ENCODE measurements around the gene RASEF.
"Not testable (repeated sequence)": the region's sequence is repeated elsewhere in the genome, so short reads cannot be mapped to it uniquely, and the experiment has no call there.

Gene RASEF

GRCh38 chr9:83108208-83108607 lies 45.3 kb upstream of the RASEF start:
- Histone ChIP-seq H3K4me2 (ENCODE audit: low read length) (no peak overlapping the region), H3K27me3 (ENCODE audit: control insufficient read depth, low read length) (no peaks in the 10 kb centered on the region), H3F3A (ENCODE audit: control insufficient read depth, insufficient read depth) (no peaks in the 10 kb centered on the region), H3K27ac (ENCODE audit: low read depth, low read length) (no peak overlapping the region), H3K79me2 (ENCODE audit: control insufficient read depth, low read length) (no peaks in the 10 kb centered on the region), H3K9me2 (replicated peaks; ENCODE audit: control insufficient read depth, low read length) (no peaks in the 10 kb centered on the region), H3K4me3 (ENCODE audit: low read length) (no peak overlapping the region), H4K20me1 (ENCODE audit: control insufficient read depth, insufficient read depth, low read depth, low read length) (no peaks in the 10 kb centered on the region), H3K36me3 (ENCODE audit: control insufficient read depth, low read length) (no peaks in the 10 kb centered on the region), H3K9me3 (ENCODE audit: control insufficient read depth, insufficient read depth, low read length) (no peaks in the 10 kb centered on the region; the same call in 1 of the 2 replicates), H3K4me1 (ENCODE audit: control insufficient read depth, low read length) (no peaks in the 10 kb centered on the region)
- TF ChIP-seq EZH2phosphoT487 (IDR thresholded peaks at IDR 0.05; ENCODE audit: borderline replicate concordance, low read length), result no peak
- no peak for TF ChIP-seq CTCF (IDR thresholded peaks at IDR 0.05; ENCODE audit: low read depth, low read length, poor library complexity, severe bottlenecking)

GRCh38 chr9:83106772-83107171 lies 43.8 kb upstream of the RASEF start:
- Histone ChIP-seq H3K79me2 (ENCODE audit: control insufficient read depth, low read length) (no peaks in the 10 kb centered on the region), H3K36me3 (ENCODE audit: control insufficient read depth, low read length) (no peaks in the 10 kb centered on the region), H3K27me3 (ENCODE audit: control insufficient read depth, low read length) (no peaks in the 10 kb centered on the region), H3K4me1 (ENCODE audit: control insufficient read depth, low read length) (no peaks in the 10 kb centered on the region), H4K20me1 (ENCODE audit: control insufficient read depth, insufficient read depth, low read depth, low read length) (no peaks in the 10 kb centered on the region), H3K9me2 (replicated peaks; ENCODE audit: control insufficient read depth, low read length) (no peaks in the 10 kb centered on the region), H3K9me3 (ENCODE audit: control insufficient read depth, insufficient read depth, low read length) (no peaks in the 10 kb centered on the region; the same call in 1 of the 2 replicates), H3K4me3 (ENCODE audit: low read length) (no peak overlapping the region), H3K4me2 (ENCODE audit: low read length) (no peak overlapping the region), H3K27ac (ENCODE audit: low read depth, low read length) (no peak overlapping the region), H3F3A (ENCODE audit: control insufficient read depth, insufficient read depth) (no peaks in the 10 kb centered on the region)
- TF ChIP-seq CTCF (IDR thresholded peaks at IDR 0.05; ENCODE audit: low read depth, low read length, poor library complexity, severe bottlenecking) (no peak), EZH2phosphoT487 (IDR thresholded peaks at IDR 0.05; ENCODE audit: borderline replicate concordance, low read length) (no peak)

- no peaks in the 10 kb centered on the region for H3K79me2 ChIP-seq (ENCODE audit: control insufficient read depth, low read length)
- H3K4me1 ChIP-seq (ENCODE audit: control insufficient read depth, low read length), result no peaks in the 10 kb centered on the region
- H3K9me3 ChIP-seq (ENCODE audit: control insufficient read depth, insufficient read depth, low read length), result no peaks in the 10 kb centered on the region; the same call in 1 of the 2 replicates
- no peak overlapping the region for H3K4me2 ChIP-seq (ENCODE audit: low read length)
- TF ChIP-seq EZH2phosphoT487 (IDR thresholded peaks at IDR 0.05; ENCODE audit: borderline replicate concordance, low read length), result no peak
- no peak for TF ChIP-seq CTCF (IDR thresholded peaks at IDR 0.05; ENCODE audit: low read depth, low read length, poor library complexity, severe bottlenecking)
- H3K27me3 ChIP-seq (ENCODE audit: control insufficient read depth, low read length), result no peaks in the 10 kb centered on the region
- H3K9me2 ChIP-seq (replicated peaks; ENCODE audit: control insufficient read depth, low read length), result no peaks in the 10 kb centered on the region
- no peaks in the 10 kb centered on the region for H3F3A ChIP-seq (ENCODE audit: control insufficient read depth, insufficient read depth)
- no peak overlapping the region for H3K4me3 ChIP-seq (ENCODE audit: low read length)
- H4K20me1 ChIP-seq (ENCODE audit: control insufficient read depth, insufficient read depth, low read depth, low read length), result no peaks in the 10 kb centered on the region
- H3K27ac ChIP-seq (ENCODE audit: low read depth, low read length), result no peak overlapping the region
- no peaks in the 10 kb centered on the region for H3K36me3 ChIP-seq (ENCODE audit: control insufficient read depth, low read length)
Observed at GRCh38 chr9:83106263-83106662, 43.3 kb upstream of the RASEF start.

- H3K36me3 ChIP-seq (ENCODE audit: control insufficient read depth, low read length), result no peaks in the 10 kb centered on the region
- H3K27ac ChIP-seq (ENCODE audit: low read depth, low read length), result no peak overlapping the region
- no peaks in the 10 kb centered on the region for H4K20me1 ChIP-seq (ENCODE audit: control insufficient read depth, insufficient read depth, low read depth, low read length)
- H3K4me2 ChIP-seq (ENCODE audit: low read length), result no peak overlapping the region
- H3K9me2 ChIP-seq (replicated peaks; ENCODE audit: control insufficient read depth, low read length), result no peaks in the 10 kb centered on the region
- H3K79me2 ChIP-seq (ENCODE audit: control insufficient read depth, low read length), result no peaks in the 10 kb centered on the region
- H3F3A ChIP-seq (ENCODE audit: control insufficient read depth, insufficient read depth), result no peaks in the 10 kb centered on the region
- H3K4me1 ChIP-seq (ENCODE audit: control insufficient read depth, low read length), result no peaks in the 10 kb centered on the region
- no peaks in the 10 kb centered on the region for H3K27me3 ChIP-seq (ENCODE audit: control insufficient read depth, low read length)
- H3K9me3 ChIP-seq (ENCODE audit: control insufficient read depth, insufficient read depth, low read length), result no peaks in the 10 kb centered on the region
- TF ChIP-seq EZH2phosphoT487 (IDR thresholded peaks at IDR 0.05; ENCODE audit: borderline replicate concordance, low read length) (no peak), CTCF (IDR thresholded peaks at IDR 0.05; ENCODE audit: low read depth, low read length, poor library complexity, severe bottlenecking) (no peak)
- H3K4me3 ChIP-seq (ENCODE audit: low read length), result no peak overlapping the region
Observed at GRCh38 chr9:83097633-83098032, 34.7 kb upstream of the RASEF start.

- not testable (repeated sequence) for H3K27ac ChIP-seq (ENCODE audit: low read depth, low read length); H3K4me2 ChIP-seq (ENCODE audit: low read length); H3F3A ChIP-seq (ENCODE audit: control insufficient read depth, insufficient read depth); H3K36me3 ChIP-seq (ENCODE audit: control insufficient read depth, low read length); H3K9me2 ChIP-seq (replicated peaks; ENCODE audit: control insufficient read depth, low read length); H3K4me1 ChIP-seq (ENCODE audit: control insufficient read depth, low read length); H3K79me2 ChIP-seq (ENCODE audit: control insufficient read depth, low read length); H3K27me3 ChIP-seq (ENCODE audit: control insufficient read depth, low read length); H4K20me1 ChIP-seq (ENCODE audit: control insufficient read depth, insufficient read depth, low read depth, low read length); H3K4me3 ChIP-seq (ENCODE audit: low read length); H3K9me3 ChIP-seq (ENCODE audit: control insufficient read depth, insufficient read depth, low read length)
Observed at GRCh38 chr9:83093311-83093710, 30.4 kb upstream of the RASEF start.

All from DOHH2 (cell line).